HG03095 (cell line): ENCODE results near the gene LTBP2.

Source experiments
- ATAC-seq: cut with Tn5 transposase; IDR thresholded peaks from one replicate; pipeline ENCODE4 v1.9.1; 2021; ENCODE audit warnings: moderate library complexity; ENCODE audit not compliant: unreplicated experiment

Gene LTBP2

DNA sequence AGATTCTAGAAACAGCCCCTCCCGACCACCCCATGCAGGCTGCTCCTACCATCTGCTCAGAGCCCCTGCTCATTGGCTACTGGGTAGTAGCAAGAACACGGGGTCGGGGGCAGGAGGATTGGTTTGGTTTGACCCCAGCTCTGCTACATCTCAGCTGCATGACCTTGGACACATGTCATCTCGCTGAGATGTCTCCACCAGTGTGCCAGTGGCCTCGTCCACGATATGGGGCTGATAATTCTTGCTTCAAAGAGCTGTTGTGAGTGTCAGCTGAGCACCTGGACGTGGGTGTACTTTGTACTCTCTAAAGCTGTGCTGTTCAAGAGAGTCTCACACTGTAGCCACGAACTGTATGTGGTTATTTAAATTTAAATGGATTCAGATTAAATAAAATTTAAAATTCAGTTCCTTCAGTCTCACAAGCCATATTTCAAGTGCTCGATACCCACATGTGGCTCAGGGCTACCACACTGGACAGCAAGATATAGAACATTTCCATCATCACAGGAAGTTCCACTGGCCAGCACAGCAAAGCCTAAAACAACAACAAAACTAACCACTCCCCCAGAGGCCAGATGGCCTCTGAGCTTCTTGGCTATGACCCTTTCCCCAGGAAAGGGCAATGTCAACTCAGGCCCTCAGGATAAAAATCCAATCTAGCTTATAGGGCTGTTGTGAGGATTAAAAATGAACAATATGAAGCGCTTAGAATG is 18.6 kb downstream of the LTBP2 start:
- ATAC-seq, result no peak

- no peak for ATAC-seq
These were observed 19.4 kb downstream of the LTBP2 start for GRCh38 chr14:74592476-74593201.

DNA sequence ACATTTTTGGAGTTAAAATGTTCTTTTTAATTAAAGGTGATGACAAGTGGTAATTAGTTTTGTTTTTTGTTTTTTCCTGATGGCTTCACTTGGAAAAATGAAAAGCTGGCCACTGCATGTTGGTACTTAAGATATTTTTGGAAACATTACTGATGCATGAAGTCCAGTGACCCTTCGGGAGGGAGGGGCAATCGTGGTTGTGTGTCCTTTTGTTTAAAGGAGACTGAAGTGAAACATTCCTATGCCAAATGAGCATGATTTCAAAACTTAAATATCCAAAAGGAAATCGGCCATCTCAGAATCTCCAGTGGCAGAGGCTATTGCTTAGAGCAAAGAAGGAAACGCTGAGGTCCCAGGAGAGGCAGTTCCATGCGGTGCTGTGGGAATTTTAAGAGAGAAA is 20.1 kb downstream of the LTBP2 start:
- no peak for ATAC-seq

DNA sequence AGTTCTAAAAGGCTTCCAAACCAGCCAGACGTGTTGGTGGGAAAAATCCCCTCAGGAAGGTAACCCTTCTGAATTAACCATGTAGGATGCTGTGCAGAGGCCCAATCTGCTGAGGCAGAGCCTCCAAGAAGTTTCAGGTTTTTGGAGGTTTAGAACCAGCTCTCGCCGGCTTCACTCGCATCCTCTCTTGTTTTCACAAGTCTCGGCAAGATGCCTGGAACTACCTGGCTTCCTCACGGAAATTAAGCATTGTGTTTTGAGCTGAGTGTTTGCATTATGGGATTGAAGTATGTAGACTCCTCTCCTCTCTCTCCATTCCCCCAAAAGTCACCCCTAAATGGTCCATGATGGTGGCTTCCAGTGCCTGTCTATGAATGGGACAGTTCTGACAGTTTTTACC is 20.6 kb downstream of the LTBP2 start:
- no peak for ATAC-seq

DNA sequence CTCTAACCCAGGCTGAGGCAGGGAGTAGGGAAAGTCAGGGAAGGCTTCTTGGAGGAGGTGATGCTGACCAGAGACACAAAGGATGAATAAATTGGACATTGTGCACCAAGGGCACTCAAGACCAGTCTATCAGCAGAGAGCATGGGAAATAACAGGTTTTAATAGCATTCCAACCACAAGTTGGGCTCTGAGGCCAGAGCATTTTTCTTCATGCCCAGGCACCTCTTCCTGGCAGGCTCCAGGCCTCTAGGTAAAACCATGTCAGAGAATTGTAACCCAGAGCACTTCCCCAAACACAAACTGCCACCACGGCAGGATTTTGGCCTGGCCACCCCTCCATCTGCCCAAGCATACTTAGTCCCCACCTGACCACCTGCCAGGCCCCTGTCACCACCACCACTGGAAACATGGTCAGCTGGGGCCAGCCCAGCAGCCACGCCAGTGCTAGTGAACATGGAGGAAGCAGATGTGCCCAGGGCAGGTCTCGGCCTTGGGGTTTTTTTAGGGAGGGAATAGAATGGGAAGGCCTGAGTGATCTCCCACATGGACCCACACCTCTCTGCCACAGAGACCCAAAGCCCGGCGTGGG is 22.7 kb downstream of the LTBP2 start:
- no peak for ATAC-seq

DNA sequence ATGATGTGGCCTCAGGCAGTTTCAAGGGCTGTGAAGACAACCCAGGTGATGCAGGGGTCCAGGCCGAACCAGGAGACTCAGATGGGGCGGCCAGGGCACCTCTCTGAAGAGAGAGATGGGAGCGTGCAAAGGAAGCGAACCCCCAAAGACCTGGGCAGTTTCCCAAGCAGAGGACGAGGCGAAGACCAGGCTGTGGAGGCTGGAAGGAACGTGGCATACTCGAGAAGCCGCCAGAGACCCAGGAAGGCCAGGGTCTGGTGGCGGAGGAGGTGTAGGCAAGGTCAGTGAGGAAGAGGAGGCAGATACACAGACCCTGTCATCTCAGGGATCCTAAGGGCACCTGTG is 24.7 kb downstream of the LTBP2 start:
- no peak for ATAC-seq

DNA sequence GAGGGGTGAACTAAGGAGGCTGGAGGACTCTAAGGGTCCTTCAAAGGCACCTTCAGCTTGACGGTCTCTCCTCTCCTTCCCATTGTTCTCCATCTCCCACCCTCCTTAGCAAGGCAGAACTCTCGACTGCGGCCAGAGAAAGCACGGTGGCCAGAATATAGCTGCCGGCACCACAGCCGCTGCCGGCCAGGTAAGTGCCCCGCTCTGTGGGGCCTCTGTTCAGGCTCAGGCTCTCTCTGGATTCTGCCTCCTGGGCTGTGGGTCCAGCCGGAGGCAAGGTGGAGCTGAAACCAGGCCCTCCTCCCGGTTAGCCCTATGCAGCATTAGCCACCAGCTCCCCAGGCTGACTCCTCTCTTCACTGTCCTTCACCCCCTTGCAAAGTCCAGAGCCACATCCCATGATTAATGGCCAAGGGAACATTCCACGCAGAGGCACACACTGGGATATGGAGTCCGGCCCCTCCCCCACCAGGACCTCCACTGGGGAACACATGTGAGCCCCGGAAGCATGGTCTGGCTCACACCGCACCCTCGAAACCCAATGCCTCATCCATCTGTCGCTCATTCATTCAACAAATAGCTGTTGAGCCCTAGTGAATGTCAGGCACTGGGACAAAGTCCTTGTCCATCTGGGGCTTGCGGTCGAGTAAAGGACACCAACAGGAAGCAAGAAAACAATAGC is 25.2 kb downstream of the LTBP2 start:
- ATAC-seq, result no peak

- no peak for ATAC-seq
These were observed 26.4 kb downstream of the LTBP2 start for GRCh38 chr14:74585406-74586335.

- no peak for ATAC-seq
These were observed 27.1 kb downstream of the LTBP2 start for GRCh38 chr14:74584951-74585350.

DNA sequence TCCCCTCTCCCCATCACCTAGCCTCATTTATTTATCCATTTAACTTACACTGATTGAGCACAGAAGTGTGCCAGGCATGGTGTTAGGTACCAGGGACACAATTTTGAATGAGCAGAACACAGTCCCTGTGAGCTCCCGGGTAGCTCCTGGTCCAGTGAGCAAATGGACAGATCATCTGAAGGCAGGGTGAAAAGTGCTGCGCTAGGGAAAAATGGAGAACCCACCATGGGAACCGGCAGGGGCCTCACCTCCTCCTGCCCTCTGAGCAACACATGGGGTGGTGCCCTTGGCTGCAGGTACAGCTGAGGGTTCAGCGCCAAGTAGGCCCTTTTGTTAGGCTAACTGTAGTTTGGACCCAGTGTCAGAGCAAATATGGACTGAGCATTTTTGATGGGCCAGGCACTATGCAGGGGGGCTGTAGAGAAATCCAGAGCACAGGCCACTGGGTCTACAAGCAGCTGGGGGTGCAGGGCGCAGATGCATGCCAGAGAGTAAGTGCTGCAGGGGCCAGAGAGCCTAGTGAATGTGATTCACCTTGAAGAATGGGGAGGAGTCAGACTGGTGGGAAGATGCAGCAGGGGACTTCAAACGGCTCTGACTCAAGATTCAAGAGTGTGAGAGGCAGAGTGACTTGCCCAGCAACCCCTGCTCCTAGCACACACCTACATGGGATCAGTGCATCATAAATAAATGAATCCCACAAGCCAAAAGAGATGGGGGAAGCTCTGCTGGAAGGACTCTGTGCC is 28.2 kb downstream of the LTBP2 start:
- ATAC-seq, result no peak

DNA sequence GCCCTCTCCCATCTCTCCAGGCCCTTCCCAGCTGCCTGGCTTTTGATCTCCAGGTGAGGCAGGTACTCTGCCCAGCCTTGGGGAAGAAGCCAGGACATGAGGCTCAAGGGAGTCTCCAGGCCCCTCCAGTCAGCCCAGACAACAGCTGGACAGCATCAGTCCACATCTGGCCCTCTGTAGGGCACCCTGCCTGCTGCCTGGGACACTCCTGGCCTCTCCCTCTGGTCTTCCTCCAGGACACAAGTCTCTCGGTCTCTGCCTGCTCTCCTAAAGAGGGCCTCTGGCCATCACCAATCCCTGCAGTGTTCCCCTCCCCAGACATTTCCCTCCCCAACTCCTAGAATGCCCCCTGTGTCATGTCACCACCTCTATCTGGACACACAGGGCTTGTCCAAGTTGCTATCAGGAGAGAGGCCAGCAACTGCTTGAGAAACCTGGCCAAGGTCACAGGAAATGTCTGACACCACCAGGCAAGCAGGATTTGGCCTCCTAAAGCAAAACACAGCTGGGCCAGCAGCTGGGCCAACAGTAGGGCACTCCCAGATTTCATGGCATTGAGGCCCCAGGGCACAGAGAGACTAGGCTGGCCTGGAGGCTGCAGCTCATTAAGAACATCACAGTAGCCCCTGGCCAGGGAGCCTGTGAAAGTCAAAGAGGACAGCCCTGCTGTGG is 29.0 kb downstream of the LTBP2 start:
- ATAC-seq, result no peak

DNA sequence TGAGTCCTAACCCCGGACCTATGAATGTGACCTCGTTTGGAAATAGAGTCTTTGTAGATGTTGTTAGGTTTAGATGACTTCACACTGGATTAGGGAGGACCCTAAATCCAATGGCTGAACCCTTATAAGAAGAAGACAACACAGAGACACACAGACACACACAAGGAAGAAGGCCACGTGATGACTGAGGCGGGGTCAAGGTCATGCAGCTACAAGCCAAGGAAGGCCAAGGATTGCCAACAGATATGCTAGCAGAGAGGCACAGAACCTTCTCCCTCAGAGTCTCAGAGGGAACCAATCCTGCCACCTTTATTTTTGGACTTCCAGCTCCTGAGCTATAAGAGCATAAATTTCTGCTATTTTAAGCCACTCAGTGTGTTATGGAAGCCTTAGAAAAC is 31.8 kb downstream of the LTBP2 start:
- ATAC-seq, result no peak

DNA sequence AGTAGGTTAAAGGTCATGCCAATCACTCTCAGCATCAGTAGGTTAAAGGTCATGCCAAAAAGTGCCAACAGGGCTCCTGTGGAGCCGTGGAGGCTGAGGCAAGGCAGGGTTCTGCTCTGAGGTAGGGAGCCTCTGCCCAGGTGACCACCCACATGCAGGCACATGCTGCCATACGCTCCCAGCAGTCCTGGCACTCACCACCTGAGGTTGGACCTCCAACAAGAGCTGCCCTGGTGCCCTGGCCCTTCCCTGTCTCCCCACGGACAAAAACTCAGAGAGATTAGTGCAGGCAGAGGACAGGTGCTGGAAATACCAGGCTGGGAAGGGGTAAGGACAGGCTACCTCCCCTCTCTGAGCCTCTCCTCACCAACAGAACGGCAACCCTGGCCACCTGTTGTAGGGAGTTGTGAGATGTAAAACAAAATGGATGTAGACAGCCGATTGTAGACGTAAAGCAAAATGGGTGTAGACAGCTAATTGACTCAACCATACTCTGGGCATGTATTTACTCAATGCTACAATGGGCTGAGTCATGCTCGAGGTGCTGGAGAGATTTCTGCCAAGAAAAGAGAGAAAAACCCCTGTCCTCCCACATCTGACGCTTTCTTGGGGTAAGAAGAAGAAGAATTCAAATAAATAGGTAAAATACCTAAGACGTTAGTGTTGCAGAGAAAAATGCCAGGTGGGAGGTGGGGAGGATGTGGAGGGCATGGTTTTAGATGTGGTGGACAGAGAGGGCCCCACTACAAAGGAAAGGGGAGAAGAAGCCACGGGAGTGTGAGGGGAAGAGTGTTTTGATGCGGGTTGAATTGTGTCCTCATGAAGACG is 32.4 kb downstream of the LTBP2 start:
- ATAC-seq, result no peak

- no peak for ATAC-seq
These were observed 33.6 kb downstream of the LTBP2 start for GRCh38 chr14:74578479-74578878.

DNA sequence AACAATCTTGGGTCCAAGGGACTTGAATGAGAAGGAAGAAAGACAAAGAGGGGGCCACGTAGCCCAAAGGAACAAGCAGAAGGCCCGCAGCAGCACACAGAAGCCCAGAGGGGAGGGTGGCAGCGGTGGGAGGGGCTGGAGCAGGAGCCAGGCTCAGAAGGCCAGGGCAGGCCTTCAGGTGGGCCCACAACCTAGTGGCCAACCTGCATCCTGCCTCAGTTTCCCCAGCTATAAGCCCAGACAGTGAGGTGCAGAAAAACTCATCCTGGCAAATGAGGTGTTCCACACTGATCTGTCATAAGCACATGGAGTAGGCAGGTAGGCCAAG is 34.1 kb downstream of the LTBP2 start:
- no peak for ATAC-seq

- no peak for ATAC-seq
These were observed 34.6 kb downstream of the LTBP2 start for GRCh38 chr14:74577247-74577947.

GRCh38 chr14:74575936-74576335 is 36.1 kb downstream of the LTBP2 start:
- ATAC-seq, result no peak

- no peak for ATAC-seq
These were observed 36.5 kb downstream of the LTBP2 start for GRCh38 chr14:74575507-74575906.
